ENCODE data around the gene CERS6.

GRCh38 chr2:168536925-168537466 lies 80.9 kb downstream of the CERS6 start:
- TF ChIP-seq GATA3 (IDR thresholded peaks at IDR 0.05; ENCODE audit: low read depth, low read length): no peak
- TF ChIP-seq GATA2 (IDR thresholded peaks at IDR 0.05; ENCODE audit: low read depth, low read length): no peak
